ENCODE data around the gene MPPED1.

DNA sequence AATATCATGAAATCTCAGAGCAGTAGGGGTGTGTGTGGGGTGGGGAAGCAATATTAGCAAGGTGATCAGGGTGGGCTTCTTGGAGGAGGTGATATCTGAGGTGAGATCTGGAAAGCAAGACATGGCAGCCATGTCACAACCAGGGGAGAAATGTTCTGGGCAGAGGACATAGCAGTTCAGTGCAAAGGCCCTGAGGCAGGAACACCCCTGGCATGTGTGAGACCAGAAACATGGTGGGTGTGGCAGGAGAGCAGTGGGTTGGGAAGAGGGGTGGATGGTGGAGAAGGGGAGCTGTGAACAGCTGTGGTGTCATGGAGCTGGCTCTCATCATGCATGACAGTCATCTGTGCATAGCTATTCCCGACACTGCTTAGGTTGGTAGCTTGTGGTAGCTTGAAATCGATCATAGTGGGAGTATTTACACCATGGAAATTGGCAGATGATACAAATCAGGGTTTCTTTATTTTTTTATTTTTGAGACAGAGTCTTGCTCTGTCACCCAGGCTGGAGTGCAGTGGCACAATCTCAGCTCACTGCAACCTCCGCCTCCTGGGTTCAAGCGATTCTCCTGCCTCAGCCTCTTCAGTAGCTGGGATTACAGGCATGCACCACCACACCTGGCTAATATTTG lies 17.9 kb upstream of the MPPED1 start:
- TF ChIP-seq, protein P1, sequence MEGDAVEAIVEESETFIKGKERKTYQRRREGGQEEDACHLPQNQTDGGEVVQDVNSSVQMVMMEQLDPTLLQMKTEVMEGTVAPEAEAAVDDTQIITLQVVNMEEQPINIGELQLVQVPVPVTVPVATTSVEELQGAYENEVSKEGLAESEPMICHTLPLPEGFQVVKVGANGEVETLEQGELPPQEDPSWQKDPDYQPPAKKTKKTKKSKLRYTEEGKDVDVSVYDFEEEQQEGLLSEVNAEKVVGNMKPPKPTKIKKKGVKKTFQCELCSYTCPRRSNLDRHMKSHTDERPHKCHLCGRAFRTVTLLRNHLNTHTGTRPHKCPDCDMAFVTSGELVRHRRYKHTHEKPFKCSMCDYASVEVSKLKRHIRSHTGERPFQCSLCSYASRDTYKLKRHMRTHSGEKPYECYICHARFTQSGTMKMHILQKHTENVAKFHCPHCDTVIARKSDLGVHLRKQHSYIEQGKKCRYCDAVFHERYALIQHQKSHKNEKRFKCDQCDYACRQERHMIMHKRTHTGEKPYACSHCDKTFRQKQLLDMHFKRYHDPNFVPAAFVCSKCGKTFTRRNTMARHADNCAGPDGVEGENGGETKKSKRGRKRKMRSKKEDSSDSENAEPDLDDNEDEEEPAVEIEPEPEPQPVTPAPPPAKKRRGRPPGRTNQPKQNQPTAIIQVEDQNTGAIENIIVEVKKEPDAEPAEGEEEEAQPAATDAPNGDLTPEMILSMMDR (IDR thresholded peaks at IDR 0.05; ENCODE audit: poor library complexity), result no peak
- TF ChIP-seq EZH2 (IDR thresholded peaks at IDR 0.05; ENCODE audit: borderline replicate concordance) (no peak), EZH2phosphoT487 (IDR thresholded peaks at IDR 0.05; ENCODE audit: low read depth, severe bottlenecking, unreplicated experiment) (no peak)

Measured in hepatocyte (in vitro differentiated cells).